NCI-H510A treated with DMSO at 0.1 percent for 48 hours (cell line): ENCODE measurements around the gene CBX8.

Experiments
- DNase-seq: peaks from one replicate; lab custom pipeline; 2025; lab: John Stamatoyannopoulos, UW

Gene CBX8

DNA sequence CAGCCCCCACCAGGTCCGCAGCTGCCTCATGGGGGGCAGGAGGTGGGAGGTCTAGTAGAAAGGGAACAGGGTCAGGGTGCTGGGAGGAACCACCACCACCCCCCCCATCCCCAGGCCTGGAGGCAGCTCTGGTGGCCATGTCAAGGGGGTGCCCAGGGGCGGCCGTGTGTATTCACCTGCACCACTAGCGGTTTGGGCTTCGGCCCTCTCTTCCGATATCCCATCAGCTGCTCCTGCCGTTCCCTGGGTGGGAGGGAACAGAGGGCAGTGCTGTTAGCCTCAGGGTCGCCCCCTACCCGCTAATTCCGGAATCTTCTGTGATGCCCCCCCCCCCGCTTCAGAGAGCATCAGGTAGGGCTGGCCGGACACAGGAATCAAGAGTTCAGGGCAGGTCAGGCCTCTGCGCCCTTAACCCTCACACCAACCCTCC is 38.6 kb upstream of the CBX8 start:
- DNase-seq, result no peak

- DNase-seq, result no peak
Observed at GRCh38 chr17:79834565-79835469, 37.9 kb upstream of the CBX8 start.

DNA sequence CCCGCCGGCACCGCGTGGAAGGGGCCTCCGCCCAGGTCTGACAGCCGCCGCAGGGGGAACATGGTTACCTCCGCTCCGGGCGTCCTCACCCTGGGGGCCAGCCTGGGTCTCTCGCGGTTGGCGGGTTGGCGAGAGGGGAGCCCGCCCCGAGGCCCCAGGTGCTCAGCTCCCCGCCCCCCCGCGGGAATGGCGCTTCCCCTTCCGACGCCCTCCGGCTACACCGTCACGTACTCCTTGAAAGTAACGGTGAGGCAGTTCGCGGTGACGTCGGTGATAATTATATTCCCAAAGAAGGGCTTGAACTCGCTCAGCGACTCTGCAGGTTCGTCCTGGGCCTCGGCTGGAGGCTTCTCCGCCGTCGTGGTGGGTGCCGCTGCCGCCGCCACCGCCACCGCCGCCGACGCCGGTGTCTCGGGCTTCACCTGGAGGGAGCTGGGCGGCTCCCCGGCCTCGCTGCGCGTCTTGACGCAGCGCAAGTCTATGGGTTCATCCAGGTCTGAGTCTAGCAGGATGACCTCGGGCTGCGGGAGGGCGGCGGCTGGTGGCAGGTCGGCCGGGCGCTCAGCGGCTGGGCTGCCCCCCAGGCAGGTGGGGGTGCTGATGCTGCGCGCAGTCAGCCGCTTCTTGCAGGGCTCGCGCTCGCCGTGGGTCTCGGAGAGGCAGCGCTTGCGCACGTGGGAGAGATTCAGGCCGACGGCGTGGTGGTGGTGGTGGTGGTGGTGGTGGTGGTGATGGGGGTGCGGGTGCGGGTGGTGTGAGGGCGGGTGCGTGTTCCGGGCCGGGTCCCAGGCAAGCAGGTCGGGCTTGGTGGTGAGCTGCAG is 37.1 kb upstream of the CBX8 start:
- no peak for DNase-seq

DNA sequence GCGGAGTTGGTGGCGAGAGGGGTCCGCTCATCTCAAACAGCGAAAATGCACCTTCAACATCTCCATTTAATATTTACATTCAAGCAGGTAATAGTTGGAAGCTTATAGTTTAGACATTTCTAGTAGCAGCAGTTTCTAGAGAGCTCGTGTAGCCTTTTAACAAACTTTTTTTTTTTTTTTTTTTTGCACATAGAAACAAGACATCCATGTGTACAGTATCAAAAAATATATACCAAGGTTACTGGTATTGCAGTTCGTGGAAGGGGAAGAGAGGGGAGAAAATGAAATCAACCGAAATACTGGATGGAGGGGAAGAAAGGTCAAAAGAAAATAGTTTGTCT is 36.2 kb upstream of the CBX8 start:
- no peak for DNase-seq

DNA sequence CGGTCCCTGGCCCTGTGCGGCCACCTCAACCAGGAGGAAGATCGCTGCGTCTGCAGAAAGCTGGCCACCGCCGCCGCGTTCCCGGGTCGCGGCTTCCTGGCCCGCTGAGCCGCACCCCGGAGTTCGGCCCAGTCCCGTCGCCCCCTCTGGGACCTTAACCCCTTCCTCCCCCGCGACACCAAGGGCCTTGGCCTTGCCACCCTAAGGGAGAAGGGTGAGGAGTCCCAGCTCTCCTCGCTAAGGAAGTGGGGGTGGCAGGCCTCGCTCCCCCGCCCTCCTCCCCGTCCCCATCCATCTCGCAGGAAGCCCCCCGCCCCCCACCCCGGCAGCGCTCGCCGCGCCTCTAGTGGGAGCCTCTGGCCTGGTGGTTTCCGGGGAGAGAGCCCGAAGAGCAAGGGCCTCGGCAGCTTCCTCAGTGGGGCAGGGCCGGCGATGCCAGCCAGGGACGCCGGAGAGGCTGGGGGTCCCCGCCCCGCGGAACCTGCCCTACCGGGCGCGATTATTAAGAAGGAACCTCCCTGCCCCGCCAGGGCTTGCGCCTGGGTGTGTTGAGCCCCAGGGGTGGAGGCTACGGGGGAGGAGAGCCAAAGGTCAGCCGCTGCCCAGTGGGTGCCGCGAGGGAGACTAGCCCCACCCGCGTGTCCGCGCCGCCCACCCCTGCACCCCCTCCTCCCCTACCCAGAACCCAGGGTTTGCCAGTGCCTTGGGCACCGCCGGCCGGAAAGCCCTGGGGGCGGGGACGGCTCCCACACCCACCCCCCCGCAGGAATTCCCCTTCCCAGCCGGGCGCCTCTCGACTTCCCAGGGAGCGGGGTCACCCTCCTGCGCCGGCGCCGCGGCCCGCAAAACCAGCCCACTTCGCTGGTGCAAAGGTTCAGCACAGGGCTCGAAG is 35.6 kb upstream of the CBX8 start:
- no peak for DNase-seq

DNA sequence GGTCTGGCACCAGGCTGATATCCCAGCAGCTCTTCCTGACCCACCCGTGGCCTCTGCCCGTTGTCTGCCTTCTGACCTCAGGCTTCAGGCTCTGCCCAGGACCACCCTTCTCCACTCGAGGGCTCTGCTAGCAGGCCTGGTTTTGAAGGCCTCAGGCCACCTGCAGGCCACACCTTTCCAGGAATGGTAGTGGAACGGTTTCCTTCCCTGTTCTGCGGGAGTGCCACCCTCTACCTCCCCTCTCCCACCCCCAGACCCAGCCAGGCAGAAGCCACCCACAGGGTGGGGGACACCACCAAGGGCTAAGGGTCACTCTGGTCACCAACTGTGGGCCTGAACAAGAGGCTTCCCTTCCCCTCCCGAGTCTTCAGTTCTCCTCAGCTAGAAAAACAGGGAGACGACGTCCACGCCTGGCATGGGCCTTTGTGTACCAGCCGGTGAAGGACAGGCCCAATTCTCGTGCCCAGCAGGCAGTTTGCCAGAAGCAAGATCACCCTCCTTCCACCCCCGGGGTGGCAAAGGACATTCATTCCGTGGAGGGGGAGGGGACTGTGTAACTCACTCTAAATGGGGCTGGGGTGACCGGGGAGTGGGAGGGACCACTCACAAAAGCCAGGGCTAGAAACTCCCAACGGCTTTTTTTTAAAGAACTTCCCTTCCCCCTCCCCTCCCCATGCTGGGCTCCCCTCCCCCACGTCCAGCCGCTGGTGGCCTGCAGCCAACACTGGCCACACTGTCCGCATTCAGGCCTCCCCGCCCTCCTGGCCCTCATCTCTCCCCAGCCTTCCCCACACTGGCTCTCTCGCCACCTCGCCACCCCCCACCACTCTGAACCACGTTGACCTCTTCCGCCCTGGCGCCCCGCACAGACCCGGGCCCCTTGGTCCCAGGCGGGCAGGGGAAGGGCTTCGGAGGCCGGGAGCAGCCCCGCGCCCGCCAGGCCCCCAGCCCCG is 34.7 kb upstream of the CBX8 start:
- no peak for DNase-seq

- peak; percentile 46 for DNase-seq
Observed at GRCh38 chr17:79830763-79831264, 33.9 kb upstream of the CBX8 start.

DNA sequence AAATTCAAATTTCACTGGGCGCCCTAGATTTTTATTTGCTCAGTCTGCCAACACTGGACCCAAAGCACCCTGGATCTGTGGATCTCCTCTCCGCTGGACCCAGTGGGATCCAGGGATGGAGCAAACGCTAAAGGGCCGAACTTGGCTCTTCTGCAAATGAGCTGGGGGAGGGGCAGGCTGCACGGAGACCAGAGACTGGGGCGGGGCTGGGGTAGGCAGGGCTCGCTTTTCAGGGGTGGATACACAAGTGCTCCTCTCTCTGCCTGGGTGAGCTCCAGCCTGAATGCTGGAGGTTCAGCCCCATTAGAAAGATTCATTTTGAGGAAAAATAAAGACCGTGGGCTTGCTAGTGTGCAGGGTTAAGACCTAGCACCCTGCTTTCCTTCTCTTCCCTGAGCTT is 33.4 kb upstream of the CBX8 start:
- no peak for DNase-seq

DNA sequence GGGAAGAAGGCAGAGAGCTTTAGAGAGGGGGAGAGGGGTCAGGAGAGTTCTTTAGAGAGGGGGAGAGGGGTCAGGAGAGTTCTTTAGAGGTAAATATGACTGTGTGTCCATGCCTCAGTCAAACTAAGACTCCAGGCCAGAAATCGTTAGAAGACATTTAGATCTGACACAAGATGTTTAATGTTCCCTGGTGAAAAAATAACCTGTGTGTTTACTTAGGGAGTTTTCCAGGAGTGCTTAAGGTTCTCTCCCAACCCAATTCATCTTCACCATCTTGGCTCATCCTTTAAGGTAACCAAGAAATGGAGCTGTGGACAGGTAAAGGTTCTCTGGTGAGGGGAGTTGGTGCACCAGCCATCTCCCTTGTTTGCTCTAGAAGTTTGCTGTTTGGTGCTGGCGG is 32.6 kb upstream of the CBX8 start:
- DNase-seq, result no peak

GRCh38 chr17:79829004-79829403 is 32.1 kb upstream of the CBX8 start:
- DNase-seq, result peak; percentile 70

- DNase-seq, result no peak
Observed at GRCh38 chr17:79826841-79827578, 30.1 kb upstream of the CBX8 start.

- DNase-seq, result no peak
Observed at GRCh38 chr17:79826204-79826680, 29.4 kb upstream of the CBX8 start.

DNA sequence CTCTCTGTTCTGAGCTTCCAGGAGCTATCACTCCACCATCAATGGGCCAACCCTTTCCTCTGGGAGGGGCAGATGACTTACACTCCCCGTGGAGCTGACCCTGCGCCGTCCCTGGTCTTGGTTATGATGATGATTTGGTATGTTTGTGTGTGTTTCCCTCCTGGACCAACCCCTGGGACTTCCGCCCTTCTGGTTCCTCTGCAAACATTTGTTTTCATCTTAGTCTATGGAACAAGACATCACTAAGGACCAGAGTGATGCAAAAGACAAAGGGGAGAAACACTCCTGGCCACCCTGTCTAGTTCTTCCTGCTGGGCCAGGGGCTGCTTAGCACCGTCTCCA is 28.7 kb upstream of the CBX8 start:
- DNase-seq, result no peak

GRCh38 chr17:79824893-79825579 is 28.2 kb upstream of the CBX8 start:
- DNase-seq, result no peak

GRCh38 chr17:79824234-79824633 is 27.4 kb upstream of the CBX8 start:
- DNase-seq, result no peak

- DNase-seq, result no peak
Observed at GRCh38 chr17:79822583-79823124, 25.8 kb upstream of the CBX8 start.

DNA sequence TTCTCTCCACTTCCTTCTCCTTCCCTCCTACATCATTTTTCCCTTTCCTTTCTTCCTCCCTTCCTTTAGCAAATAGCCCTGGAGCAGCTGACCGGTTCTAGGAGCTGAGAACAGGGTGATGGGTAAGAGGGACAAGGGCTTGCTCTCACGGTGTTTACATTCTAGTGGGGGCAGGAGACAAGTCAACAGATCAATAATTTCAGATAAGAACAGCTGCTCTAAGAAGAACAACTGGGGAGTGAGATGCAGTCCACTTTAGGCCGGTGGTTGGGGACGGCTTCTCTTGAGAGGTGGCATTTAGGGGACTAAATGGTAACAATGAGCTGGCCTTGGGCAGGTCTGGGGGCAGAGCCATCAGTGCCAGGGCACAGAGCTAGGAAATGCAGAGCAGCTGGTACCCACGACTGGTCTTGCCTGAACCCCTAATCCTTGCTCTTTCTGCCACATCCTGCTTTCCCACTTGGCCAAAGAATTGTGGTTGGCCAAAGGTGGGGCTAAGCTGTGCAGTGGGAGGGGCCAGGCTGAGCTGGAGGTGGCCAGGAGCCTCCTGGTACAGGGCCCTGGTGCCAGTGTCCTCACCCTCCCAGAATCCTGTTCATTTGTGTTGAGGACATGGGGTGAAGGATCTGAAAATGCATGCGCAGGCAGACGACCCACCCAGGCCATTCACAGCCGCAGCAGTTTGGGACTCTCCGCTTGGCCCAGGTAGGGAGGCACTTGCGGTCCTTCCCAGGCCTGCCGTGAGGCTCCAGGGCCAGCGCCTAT is 24.6 kb upstream of the CBX8 start:
- DNase-seq, result peak; percentile 38

- DNase-seq, result no peak
Observed at GRCh38 chr17:79820959-79821330, 24.1 kb upstream of the CBX8 start.
